Measurements from ENCODE around the gene ACRV1. TPM values are rescaled to one million over a fixed set of nuclear protein-coding genes. Genes with fewer than 3 reads are reported as not detected.

Gene ACRV1
- total RNA-seq, 2 donors from 2014 or later = not detected

DNA sequence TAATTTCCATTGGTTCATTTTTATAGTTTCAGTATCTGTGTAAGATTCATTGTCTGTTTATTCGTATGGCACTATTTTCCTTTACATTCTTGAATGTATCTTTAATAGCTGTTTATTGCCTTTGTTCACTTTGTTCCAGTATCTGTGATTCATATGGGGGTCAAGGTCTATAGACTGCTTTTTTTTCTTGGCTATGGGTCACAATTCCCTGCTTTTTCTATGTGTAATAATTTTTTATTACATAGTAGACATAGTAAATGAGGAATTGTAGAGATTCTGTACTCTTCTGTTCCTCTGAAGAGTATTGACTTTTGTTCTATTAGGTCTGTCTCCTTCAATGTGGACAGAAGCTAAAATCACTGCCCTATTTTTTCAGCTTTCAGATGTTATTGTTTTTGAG, 10.5 kb downstream of the ACRV1 start:
- no peak for ATAC-seq
- Histone ChIP-seq H3K4me3 (no peak overlapping the region), H3K4me1 (no peaks in the 10 kb centered on the region), H3K27ac (no peak overlapping the region), H3K9me3 (no peaks in the 10 kb centered on the region), H3K27me3 (no peaks in the 10 kb centered on the region), H3K36me3 (replicated peaks in 1 of 2; ENCODE audit: insufficient read depth in 1 of 2, low read depth in 2 of 2) (no peaks in the 10 kb centered on the region)
- DNase-seq = no peak
- TF ChIP-seq, protein P1, sequence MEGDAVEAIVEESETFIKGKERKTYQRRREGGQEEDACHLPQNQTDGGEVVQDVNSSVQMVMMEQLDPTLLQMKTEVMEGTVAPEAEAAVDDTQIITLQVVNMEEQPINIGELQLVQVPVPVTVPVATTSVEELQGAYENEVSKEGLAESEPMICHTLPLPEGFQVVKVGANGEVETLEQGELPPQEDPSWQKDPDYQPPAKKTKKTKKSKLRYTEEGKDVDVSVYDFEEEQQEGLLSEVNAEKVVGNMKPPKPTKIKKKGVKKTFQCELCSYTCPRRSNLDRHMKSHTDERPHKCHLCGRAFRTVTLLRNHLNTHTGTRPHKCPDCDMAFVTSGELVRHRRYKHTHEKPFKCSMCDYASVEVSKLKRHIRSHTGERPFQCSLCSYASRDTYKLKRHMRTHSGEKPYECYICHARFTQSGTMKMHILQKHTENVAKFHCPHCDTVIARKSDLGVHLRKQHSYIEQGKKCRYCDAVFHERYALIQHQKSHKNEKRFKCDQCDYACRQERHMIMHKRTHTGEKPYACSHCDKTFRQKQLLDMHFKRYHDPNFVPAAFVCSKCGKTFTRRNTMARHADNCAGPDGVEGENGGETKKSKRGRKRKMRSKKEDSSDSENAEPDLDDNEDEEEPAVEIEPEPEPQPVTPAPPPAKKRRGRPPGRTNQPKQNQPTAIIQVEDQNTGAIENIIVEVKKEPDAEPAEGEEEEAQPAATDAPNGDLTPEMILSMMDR (IDR thresholded peaks at IDR 0.05) = no peak
- no peak for TF ChIP-seq POLR2A (IDR thresholded peaks at IDR 0.05)
- 92 to 96% methylated on average over 1 of the region's 1 CpG for WGBS, 2 donors
- intact Hi-C loops (cut with DNase I) = no loop called here

DNA sequence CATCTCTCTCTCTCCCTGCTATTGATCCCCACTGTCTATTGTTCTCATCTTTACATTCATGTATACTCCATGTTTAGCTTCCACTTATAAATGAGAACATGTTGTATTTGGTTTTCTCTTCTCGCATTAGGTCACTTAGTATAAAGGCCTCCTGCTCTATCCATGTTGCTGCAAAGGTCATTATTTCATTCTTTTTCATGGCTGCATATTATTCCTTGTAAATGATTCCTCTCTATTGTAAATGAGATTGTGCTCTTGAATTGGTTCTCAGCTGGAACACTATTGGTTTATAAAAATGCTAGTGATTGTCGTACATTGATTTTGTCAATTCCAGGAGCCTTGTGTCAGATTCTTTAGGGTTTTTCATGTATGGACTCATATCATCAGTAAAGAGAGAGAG, 13.5 kb downstream of the ACRV1 start:
- H3K27me3 ChIP-seq = no peaks in the 10 kb centered on the region
- DNase-seq = no peak
- no peak for TF ChIP-seq POLR2A (IDR thresholded peaks at IDR 0.05)
- TF ChIP-seq, protein P1 (IDR thresholded peaks at IDR 0.05) = no peak
- no peaks in the 10 kb centered on the region for H3K4me1 ChIP-seq
- no peaks in the 10 kb centered on the region for H3K9me3 ChIP-seq
- 98% methylated on average over 2 of the region's 2 CpGs for WGBS, 2 donors
- intact Hi-C loops (cut with DNase I) = no loop called here
- no peak overlapping the region for H3K27ac ChIP-seq
- no peak for ATAC-seq
- H3K36me3 ChIP-seq (replicated peaks in 1 of 2; ENCODE audit: insufficient read depth in 1 of 2, low read depth in 2 of 2) = no peaks in the 10 kb centered on the region
- H3K4me3 ChIP-seq = no peak overlapping the region

DNA sequence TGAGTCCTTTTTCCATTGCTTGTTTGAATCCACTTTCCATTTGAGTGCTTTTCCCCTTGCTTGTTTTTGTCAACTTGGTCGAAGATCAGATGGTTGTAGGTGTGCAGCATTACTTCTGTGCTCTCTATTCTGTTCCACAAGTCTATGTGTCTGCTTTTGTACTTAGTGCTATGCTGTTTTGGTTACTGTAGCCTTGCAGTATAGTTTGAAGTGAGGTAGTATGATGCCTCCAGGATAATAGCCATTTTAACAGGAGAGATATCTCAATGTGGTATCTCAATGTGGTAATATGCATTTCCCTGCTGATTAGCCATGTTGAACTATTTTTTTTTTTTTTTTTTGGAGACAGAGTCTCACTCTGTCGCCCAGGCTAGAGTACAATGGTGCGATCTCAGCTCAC, 16.7 kb downstream of the ACRV1 start:
- Histone ChIP-seq H3K4me3 (no peak overlapping the region), H3K27ac (no peak overlapping the region), H3K36me3 (replicated peaks in 1 of 2; ENCODE audit: insufficient read depth in 1 of 2, low read depth in 2 of 2) (no peaks in the 10 kb centered on the region), H3K9me3 (no peaks in the 10 kb centered on the region), H3K4me1 (no peaks in the 10 kb centered on the region), H3K27me3 (no peaks in the 10 kb centered on the region)
- intact Hi-C loops (cut with DNase I) = no loop called here
- TF ChIP-seq, protein P1 (IDR thresholded peaks at IDR 0.05) = no peak
- 87 to 96% methylated on average over 3 of the region's 3 CpGs for WGBS, 2 donors
- DNase-seq = no peak
- no peak for ATAC-seq

DNA sequence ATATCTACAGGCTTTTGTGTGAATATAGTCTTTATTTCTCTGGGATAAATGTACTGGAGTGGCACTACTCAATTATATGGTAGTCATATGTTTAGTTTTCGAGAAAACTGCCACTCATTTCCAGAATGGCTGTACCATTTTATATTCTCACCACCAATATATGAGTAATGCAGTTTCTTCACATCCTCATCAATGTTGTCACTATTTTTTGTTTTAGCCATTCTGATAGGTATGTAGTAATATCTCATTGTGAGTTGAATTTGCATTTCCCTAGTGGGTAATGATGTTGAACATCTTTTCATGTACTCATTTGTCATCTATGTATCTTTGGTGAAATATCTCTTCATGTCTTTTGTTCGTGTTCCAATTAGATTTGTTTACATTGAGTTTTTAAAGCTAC, 18.0 kb downstream of the ACRV1 start:
- WGBS, 2 donors = 84% methylated on average over 2 of the region's 2 CpGs
- Histone ChIP-seq H3K27me3 (no peaks in the 10 kb centered on the region), H3K27ac (no peak overlapping the region)

More for the DNA sequence above, 18.0 kb downstream of the ACRV1 start:
- Histone ChIP-seq H3K4me3 (no peak overlapping the region), H3K36me3 (replicated peaks in 1 of 2; ENCODE audit: insufficient read depth in 1 of 2, low read depth in 2 of 2) (no peaks in the 10 kb centered on the region), H3K4me1 (no peaks in the 10 kb centered on the region), H3K9me3 (no peaks in the 10 kb centered on the region)
- ATAC-seq (no peak), DNase-seq (no peak)
- TF ChIP-seq, protein P1 (IDR thresholded peaks at IDR 0.05) = no peak
- TF ChIP-seq POLR2A (IDR thresholded peaks at IDR 0.05) = no peak
- intact Hi-C loops (cut with DNase I) = no loop called here
